Lower lobe of right lung (tissue), 2 donors: Measurements from ENCODE around the gene ZNRF3. TPM values are rescaled to one million over a fixed set of nuclear protein-coding genes. Genes with fewer than 3 reads are reported as not detected.

Source experiments
- ATAC-seq, 2 donors: fragments of 200-7000 bp; cut with Tn5 transposase; one replicate each; pipeline ENCODE4 v1.9.1; 2020 to 2022; ENCODE audit warnings: mild to moderate bottlenecking in 2 of 2, moderate library complexity in 2 of 2
- DNase-seq: peaks from one replicate; pipeline ENCODE4 v3.0.0-alpha.2; 2020
- H3K27ac ChIP-seq: fragments of 200-600 bp; one replicate; pipeline ENCODE4 v1.8.0; 2022
- H3K27me3 ChIP-seq: fragments of 200-600 bp; one replicate; pipeline ENCODE4 v1.8.0; 2022; ENCODE audit warnings: low read depth
- H3K36me3 ChIP-seq: fragments of 200-600 bp; one replicate; pipeline ENCODE4 v1.8.0; 2022; ENCODE audit warnings: mild to moderate bottlenecking
- H3K4me1 ChIP-seq: fragments of 200-600 bp; one replicate; pipeline ENCODE4 v1.8.0; 2022
- H3K4me3 ChIP-seq: fragments of 200-600 bp; one replicate; pipeline ENCODE4 v1.8.0; 2022; ENCODE audit warnings: mild to moderate bottlenecking
- H3K9me3 ChIP-seq: fragments of 200-600 bp; one replicate; pipeline ENCODE4 v1.8.0; 2022
- intact Hi-C: fragments of 100-400 bp; cut with DNase I; formaldehyde crosslinking; loops from one replicate; pipeline ENCODE4 v1.11.0; 2022
- total RNA-seq: library from RNA; stranded (reverse); fragmentation: NEBNext Ultra II Directional; extraction: Animal tissue kit (Norgen Biotek cat#: 25700); gene quantifications from one replicate; pipeline ENCODE4 v1.2.1, GENCODE V29; 2021
- TF ChIP-seq, protein P1 (sequence below): fragments of 200-600 bp; IDR thresholded peaks from one replicate; pipeline ENCODE4 v1.8.0; 2022; ENCODE audit warnings: antibody characterized with exemption, mild to moderate bottlenecking
- donor health status: DM: no; HTN: yes; CAD: no; lungs with severe emphysema.

Gene ZNRF3
- total RNA-seq, 1 donor from 2014 or later, result 11.3 TPM

DNA sequence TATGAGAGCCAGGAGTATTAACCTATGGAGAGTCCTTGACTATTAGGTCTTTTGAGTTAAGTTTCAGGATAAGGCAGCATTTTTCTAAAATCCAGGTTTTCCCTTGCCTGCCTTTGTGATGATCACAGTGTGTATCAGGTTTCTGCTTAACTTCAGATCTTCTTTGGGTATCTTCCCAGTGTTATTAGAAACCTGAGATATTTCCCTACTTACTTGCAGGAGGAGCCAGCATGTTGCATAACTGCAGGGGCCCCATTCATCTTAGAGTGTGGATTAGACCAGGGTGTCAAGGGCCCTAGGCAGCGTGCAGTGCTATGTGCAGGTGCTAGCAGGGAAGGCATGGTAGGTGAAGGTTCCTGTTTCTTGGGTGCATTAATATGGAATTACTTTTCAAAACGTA, 69.5 kb downstream of the ZNRF3 start:
- ATAC-seq (peak; percentile 48 to 56), DNase-seq (peak; percentile 57)
- H3K36me3 ChIP-seq, result no peaks in the 10 kb centered on the region
- peaks cover 51% of the 10 kb centered on the region for H3K4me1 ChIP-seq
- peak overlapping the region; percentile 21 for H3K27ac ChIP-seq
- H3K4me3 ChIP-seq, result no peak overlapping the region
- H3K27me3 ChIP-seq, result no peaks in the 10 kb centered on the region
- intact Hi-C loops, result no loop called here
- TF ChIP-seq, protein P1, sequence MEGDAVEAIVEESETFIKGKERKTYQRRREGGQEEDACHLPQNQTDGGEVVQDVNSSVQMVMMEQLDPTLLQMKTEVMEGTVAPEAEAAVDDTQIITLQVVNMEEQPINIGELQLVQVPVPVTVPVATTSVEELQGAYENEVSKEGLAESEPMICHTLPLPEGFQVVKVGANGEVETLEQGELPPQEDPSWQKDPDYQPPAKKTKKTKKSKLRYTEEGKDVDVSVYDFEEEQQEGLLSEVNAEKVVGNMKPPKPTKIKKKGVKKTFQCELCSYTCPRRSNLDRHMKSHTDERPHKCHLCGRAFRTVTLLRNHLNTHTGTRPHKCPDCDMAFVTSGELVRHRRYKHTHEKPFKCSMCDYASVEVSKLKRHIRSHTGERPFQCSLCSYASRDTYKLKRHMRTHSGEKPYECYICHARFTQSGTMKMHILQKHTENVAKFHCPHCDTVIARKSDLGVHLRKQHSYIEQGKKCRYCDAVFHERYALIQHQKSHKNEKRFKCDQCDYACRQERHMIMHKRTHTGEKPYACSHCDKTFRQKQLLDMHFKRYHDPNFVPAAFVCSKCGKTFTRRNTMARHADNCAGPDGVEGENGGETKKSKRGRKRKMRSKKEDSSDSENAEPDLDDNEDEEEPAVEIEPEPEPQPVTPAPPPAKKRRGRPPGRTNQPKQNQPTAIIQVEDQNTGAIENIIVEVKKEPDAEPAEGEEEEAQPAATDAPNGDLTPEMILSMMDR, result no peak
- no peaks in the 10 kb centered on the region for H3K9me3 ChIP-seq

DNA sequence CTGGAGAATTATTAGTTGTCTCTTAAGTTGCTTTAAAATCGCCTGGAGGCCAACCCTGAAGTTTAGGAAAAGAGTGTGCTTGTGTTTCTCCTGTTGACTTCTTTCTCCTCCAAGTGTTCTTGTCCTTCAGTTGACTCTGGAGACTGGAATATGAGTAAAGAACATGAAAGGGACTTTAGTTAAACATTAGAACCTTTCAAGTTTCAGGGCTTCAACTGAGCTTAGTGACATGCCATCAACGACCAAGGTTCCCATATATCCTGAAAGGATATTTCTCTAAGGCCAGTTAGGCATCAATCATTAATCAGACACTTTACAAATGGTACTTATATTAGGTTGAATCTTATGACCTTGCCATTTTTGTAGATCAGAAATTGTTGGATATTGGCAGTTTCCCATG, 70.0 kb downstream of the ZNRF3 start:
- H3K27me3 ChIP-seq, result no peaks in the 10 kb centered on the region
- peaks cover 51% of the 10 kb centered on the region for H3K4me1 ChIP-seq
- H3K36me3 ChIP-seq, result no peaks in the 10 kb centered on the region
- intact Hi-C loops, result no loop called here
- H3K27ac ChIP-seq, result peak overlapping the region; percentile 21
- ATAC-seq (peak in 1 of 2 donors; percentile 7), DNase-seq (no peak)
- H3K9me3 ChIP-seq, result no peaks in the 10 kb centered on the region
- no peak overlapping the region for H3K4me3 ChIP-seq
- TF ChIP-seq, protein P1, result no peak

DNA sequence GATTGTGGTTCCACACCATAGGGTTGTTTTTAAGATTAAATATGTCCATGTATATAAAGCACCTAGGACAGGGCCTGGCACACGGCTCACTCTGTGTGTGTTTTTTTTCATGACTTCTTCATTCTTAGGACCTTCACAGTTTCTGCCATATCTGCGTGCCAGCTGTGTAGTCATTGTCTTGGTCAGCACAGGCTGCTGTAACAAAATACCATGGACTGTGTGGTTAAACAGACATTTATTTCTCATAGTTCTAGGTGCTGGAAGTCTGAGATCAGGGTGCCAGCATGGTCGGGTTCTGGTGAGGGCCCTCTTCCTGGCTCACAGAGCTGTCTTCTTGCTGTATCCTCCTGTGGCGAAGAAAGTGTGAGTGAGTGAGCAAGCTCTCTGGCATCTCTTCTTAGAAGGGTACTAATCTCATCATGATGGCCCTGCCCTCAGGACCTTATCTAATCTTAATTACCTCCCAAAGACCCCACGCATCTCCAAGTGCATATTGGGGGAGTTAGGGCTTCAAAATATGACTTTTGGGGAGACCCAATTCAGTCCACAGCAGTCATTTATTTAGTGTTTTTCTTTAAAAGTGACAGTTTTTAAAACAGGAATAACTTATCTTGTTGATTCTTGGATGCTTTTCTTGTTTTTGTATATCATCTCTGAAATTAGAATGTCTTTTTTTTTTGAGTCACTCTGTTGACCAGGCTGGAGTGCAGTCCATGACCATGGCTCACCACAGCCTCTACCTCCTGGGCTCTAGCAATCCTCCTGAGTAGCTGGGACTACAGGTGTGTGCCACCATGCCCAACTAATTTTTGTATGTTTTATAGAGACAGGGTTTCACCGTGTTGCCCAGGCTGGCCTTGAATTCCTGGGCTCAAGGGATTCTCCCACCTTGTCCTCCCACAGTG, 70.9 kb downstream of the ZNRF3 start:
- DNase-seq (no peak), ATAC-seq (no peak)
- Histone ChIP-seq H3K4me3 (no peak overlapping the region), H3K4me1 (peaks cover 45% of the 10 kb centered on the region), H3K9me3 (no peaks in the 10 kb centered on the region), H3K36me3 (no peaks in the 10 kb centered on the region), H3K27me3 (no peaks in the 10 kb centered on the region), H3K27ac (no peak overlapping the region)
- intact Hi-C loops, result no loop called here
- TF ChIP-seq, protein P1, result no peak

DNA sequence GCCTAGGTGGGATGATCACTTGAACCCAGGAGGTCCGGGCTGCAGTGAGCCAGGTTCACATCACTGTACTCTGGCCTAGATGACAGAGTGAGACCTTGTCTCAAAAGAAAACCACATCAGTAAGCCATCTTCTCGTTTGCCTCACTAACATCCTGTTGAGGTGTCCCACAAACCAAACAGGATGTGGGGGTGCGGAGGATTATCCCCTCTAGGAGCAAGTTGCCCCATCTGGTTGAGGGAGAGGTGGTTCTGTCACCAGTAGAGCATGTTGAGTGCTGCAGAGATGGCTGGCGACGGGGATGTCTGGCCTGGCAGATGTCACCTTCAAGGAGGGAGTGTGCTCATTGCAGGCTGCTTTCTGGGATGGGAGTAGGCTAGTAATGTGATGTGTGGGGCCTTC, 72.4 kb downstream of the ZNRF3 start:
- TF ChIP-seq, protein P1, result no peak
- Histone ChIP-seq H3K27me3 (no peaks in the 10 kb centered on the region), H3K36me3 (no peaks in the 10 kb centered on the region), H3K4me3 (no peak overlapping the region), H3K4me1 (peaks cover 29% of the 10 kb centered on the region), H3K27ac (no peak overlapping the region), H3K9me3 (no peaks in the 10 kb centered on the region)
- intact Hi-C loops, result no loop called here
- ATAC-seq (no peak), DNase-seq (no peak)

DNA sequence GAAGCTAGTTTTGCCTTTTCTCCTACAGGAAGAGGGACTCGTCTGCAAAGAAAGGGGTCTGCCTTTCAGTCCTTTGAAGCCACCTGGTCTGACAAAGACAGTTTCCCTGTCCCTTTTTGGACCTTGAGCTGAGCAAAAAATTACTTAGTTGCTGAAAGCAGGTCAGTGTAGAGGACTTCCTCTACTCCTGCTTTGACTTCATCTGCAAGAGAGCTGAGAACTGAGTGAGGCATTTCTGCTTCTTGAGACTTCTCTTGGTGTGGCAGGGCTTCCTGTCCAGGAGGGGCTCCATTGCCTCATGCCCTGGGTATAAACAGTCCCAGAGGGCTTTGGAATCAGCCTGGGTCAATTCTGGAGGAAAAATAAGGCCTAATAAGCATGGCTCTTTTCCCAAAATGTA, 73.1 kb downstream of the ZNRF3 start:
- Histone ChIP-seq H3K27me3 (no peaks in the 10 kb centered on the region), H3K9me3 (no peaks in the 10 kb centered on the region), H3K36me3 (no peaks in the 10 kb centered on the region), H3K4me3 (no peak overlapping the region), H3K27ac (no peak overlapping the region), H3K4me1 (peaks cover 29% of the 10 kb centered on the region)
- TF ChIP-seq, protein P1, result no peak
- ATAC-seq (no peak), DNase-seq (no peak)
- intact Hi-C loops, result no loop called here
